K562 (cell line): Measurements from ENCODE around the gene SCUBE1. TPM values are rescaled to one million over a fixed set of nuclear protein-coding genes. Genes with fewer than 3 reads are reported as not detected.
A peak's percentile ranks its signal among the peaks of the same experiment; 100 is the strongest.

Source experiments
- BCL6 ChIP-seq: fragments of 250-450 bp; sonication (Bioruptor Pico); IDR thresholded peaks from 2 replicates; pipeline ENCODE4 v1.4.0; 2020
- BRD9 ChIP-seq: fragments of 450-650 bp; IDR thresholded peaks from 2 replicates; pipeline ENCODE4 v1.6.1; 2018; ENCODE audit warnings: low read depth; ENCODE audit not compliant: partially characterized antibody
- CREBBP ChIP-seq: IDR thresholded peaks from one replicate; pipeline ENCODE4 v1.6.1; 2012; ENCODE audit warnings: low read depth, mild to moderate bottlenecking, control low read depth, inconsistent platforms, low read length
- GABPA ChIP-seq: fragments of 200-800 bp; sonication (Bioruptor generic); conservative IDR thresholded peaks from 2 replicates; pipeline ENCODE4 v1.6.1; 2016; ENCODE audit warnings: low read depth, missing genetic modification characterization, missing compliant biosample characterization
- HNRNPL ChIP-seq: fragments of 200-400 bp; formaldehyde crosslinking; IDR thresholded peaks from 2 replicates; pipeline ENCODE4 v1.6.1; 2017; ENCODE audit warnings: low read depth, mild to moderate bottlenecking, low read length
- KLF6 ChIP-seq: fragments of 250-450 bp; sonication (Bioruptor Pico); IDR thresholded peaks from 2 replicates; pipeline ENCODE4 v1.4.0; 2020; ENCODE audit warnings: mild to moderate bottlenecking, moderate library complexity, borderline replicate concordance
- MAZ ChIP-seq, 2 experiments: fragments of 450-650 bp in 1 of 2; sonication (generic) in 1 of 2; formaldehyde crosslinking; IDR thresholded peaks in 1 of 2; conservative IDR thresholded peaks in 1 of 2; 2 replicates each; pipeline versions ENCODE4 v1.4.0 to v1.5.0; 2020; ENCODE audit warnings: mild to moderate bottlenecking in 1 of 2, missing genetic modification reagents in 1 of 2
- RERE ChIP-seq: sonication (generic); formaldehyde crosslinking; IDR thresholded peaks from 2 replicates; pipeline ENCODE4 v1.8.0; 2023; ENCODE audit warnings: missing genetic modification reagents, mild to moderate bottlenecking, borderline replicate concordance
- RFX5 ChIP-seq: IDR thresholded peaks from 2 replicates; pipeline ENCODE4 v1.6.1; 2011; ENCODE audit warnings: low read depth, mild to moderate bottlenecking, improper control_type of control experiment, low read length
- SNIP1 ChIP-seq: fragments of 450-650 bp; IDR thresholded peaks from 2 replicates; pipeline ENCODE4 v1.7.1; 2017; ENCODE audit warnings: low read depth, mild to moderate bottlenecking
- ZBTB33 ChIP-seq: sonication (generic); formaldehyde crosslinking; IDR thresholded peaks from 2 replicates; pipeline ENCODE4 v1.8.1; 2023; ENCODE audit warnings: mild to moderate bottlenecking, missing genetic modification reagents
- ZNF140 ChIP-seq: fragments of 250-450 bp; sonication (Bioruptor Pico); IDR thresholded peaks from 2 replicates; pipeline ENCODE4 v1.8.0; 2021; ENCODE audit warnings: moderate library complexity, mild to moderate bottlenecking, inconsistent platforms
- ZNF655 ChIP-seq: fragments of 250-450 bp; sonication (Bioruptor Pico); IDR thresholded peaks from 2 replicates; pipeline ENCODE4 v1.5.0; 2021
- ZNF717 ChIP-seq: fragments of 250-450 bp; sonication (Bioruptor Pico); IDR thresholded peaks from 2 replicates; pipeline ENCODE4 v1.5.0; 2021
- polyA plus RNA-seq, 8 experiments: library from polyadenylated mRNA; depleted of rRNA in 4 of 8; stranded (reverse) in 5 of 8; unstranded in 3 of 8; fragments of >200 nt; fragmentation: Nextera tagmentation in 2 of 8; fragmentation: Illumina TruSeq in 1 of 8; extraction: Ambion mirVana in 2 of 8; extraction: Trizol in 1 of 8; gene quantifications; 2 replicates each; pipeline versions ENCODE4 v1.2.1 to v1.2.3, GENCODE V29; 2011 to 2014; ENCODE audit warnings: inconsistent platforms in 1 of 8, missing spikeins in 1 of 8
- total RNA-seq, 7 experiments: library from RNA; depleted of rRNA in 6 of 7; stranded (reverse); fragments of >200 nt in 6 of 7; fragmentation: Illumina TruSeq in 2 of 7; extraction: Trizol in 2 of 7; gene quantifications; 2 replicates each; pipeline versions ENCODE4 v1.2.1 to v1.2.3, GENCODE V29; 2011 to 2021; ENCODE audit warnings: low replicate concordance in 1 of 7
- TF ChIP-seq, protein P1 (sequence below): sonication (generic); formaldehyde crosslinking; IDR thresholded peaks from 2 replicates; pipeline ENCODE4 v1.4.0; 2020; ENCODE audit warnings: mild to moderate bottlenecking, missing genetic modification reagents

Gene SCUBE1
- total and polyA plus RNA-seq, 9 of the 15 experiments (the other 6 are each of a cell fraction or from before 2014, with no cell fraction given): 0.03 to 0.47 (median 0.29) TPM; not detected in 6

DNA sequence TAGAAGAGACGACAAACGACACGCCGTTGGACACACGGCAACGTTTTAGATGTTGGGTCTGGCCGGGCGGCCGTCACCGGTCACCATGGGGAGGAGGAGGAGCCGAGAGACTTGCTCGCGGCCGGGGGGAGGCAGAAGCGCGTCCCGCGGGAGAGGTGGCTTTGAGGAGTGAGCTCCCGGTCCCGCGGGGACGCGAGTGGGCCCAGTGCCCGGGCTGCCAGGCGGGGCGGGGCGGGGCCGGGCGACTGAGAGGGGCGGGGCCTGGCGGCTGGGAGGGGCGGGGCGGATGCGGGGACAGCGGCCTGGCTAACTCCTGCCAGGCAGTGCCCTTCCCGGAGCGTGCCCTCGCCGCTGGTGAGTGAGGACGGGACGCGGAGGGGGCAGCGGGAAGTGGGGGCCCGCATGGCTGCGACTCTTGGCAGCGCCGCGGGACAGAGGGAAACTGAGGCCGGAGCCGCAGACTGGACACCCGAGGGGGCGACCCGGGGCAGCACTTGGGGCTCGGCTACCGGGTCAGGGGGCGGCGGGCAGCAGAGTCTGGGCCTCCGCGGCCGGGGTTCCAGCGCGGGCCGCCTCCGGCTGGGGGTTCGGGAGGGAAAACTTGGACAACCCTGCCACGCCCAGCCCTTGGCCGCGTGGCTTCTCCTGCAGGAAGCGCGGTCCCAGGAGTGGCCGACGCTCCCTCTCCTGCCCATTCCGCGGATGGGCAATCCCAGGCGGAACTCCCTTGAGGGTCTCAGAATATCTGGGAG is 191.7 kb downstream of the SCUBE1 start, which contains the start of gene TSPO (continued):
- TF ChIP-seq RERE (CRISPR knock-in tag) (no peak), HNRNPL (peak; percentile 75; the same call in 1 of the 2 replicates), ZBTB33 (peak; percentile 28; the same call in 1 of the 2 replicates), KLF6 (CRISPR knock-in tag) (peak; percentile 16; the same call in 1 of the 2 replicates), GABPA (tag) (peak; percentile 28; the same call in 1 of the 2 replicates), CREBBP (no peak), BRD9 (no peak), ZNF140 (no peak), SNIP1 (no peak), ZNF655 (CRISPR knock-in tag) (no peak), BCL6 (CRISPR knock-in tag) (no peak), MAZ (CRISPR knock-in tag; conservative IDR thresholded peaks at IDR 0.05 in 1 of 2, IDR thresholded peaks at IDR 0.05 in 1 of 2) (peak in 1 of 2 experiments; percentile 34; a peak in 1 of 4 replicates), ZNF717 (CRISPR knock-in tag) (no peak), RFX5 (0 out of 2 replicates have a peak, but pooled peaks have one; percentile 48)
- TF ChIP-seq, protein P1, sequence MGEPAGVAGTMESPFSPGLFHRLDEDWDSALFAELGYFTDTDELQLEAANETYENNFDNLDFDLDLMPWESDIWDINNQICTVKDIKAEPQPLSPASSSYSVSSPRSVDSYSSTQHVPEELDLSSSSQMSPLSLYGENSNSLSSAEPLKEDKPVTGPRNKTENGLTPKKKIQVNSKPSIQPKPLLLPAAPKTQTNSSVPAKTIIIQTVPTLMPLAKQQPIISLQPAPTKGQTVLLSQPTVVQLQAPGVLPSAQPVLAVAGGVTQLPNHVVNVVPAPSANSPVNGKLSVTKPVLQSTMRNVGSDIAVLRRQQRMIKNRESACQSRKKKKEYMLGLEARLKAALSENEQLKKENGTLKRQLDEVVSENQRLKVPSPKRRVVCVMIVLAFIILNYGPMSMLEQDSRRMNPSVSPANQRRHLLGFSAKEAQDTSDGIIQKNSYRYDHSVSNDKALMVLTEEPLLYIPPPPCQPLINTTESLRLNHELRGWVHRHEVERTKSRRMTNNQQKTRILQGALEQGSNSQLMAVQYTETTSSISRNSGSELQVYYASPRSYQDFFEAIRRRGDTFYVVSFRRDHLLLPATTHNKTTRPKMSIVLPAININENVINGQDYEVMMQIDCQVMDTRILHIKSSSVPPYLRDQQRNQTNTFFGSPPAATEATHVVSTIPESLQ (CRISPR knock-in tag): peak; percentile 92
